ENCODE results near the gene MAPKBP1. TPM values are rescaled to one million over a fixed set of nuclear protein-coding genes. Genes with fewer than 3 reads are reported as not detected.

The MAPKBP1 gene
- total RNA-seq, 1 donor: 61.9 TPM

- no peak for DNase-seq (ENCODE audit: low read depth in 2 of 3, low spot score in 2 of 3)
Measured at GRCh38 chr15:41843571-41843970, 69.3 kb downstream of the MAPKBP1 start.

- no peak for DNase-seq (ENCODE audit: low read depth in 2 of 3, low spot score in 2 of 3)
Measured at GRCh38 chr15:41844814-41845213, 70.5 kb downstream of the MAPKBP1 start.

- no peak for DNase-seq (ENCODE audit: low read depth in 2 of 3, low spot score in 2 of 3)
Measured at GRCh38 chr15:41847206-41847605, 72.9 kb downstream of the MAPKBP1 start.

GRCh38 chr15:41847981-41848380 is 73.7 kb downstream of the MAPKBP1 start:
- DNase-seq (ENCODE audit: low read depth in 2 of 3, low spot score in 2 of 3): no peak

- no peak for DNase-seq (ENCODE audit: low read depth in 2 of 3, low spot score in 2 of 3)
Measured at GRCh38 chr15:41848631-41849030, 74.3 kb downstream of the MAPKBP1 start.

- DNase-seq (ENCODE audit: low read depth in 2 of 3, low spot score in 2 of 3): no peak
Measured at GRCh38 chr15:41849204-41849603, 74.9 kb downstream of the MAPKBP1 start.

- no peak for DNase-seq (ENCODE audit: low read depth in 2 of 3, low spot score in 2 of 3)
Measured at GRCh38 chr15:41849861-41850260, 75.6 kb downstream of the MAPKBP1 start.

GRCh38 chr15:41850482-41851166 is 76.3 kb downstream of the MAPKBP1 start:
- no peak for DNase-seq (ENCODE audit: low read depth in 2 of 3, low spot score in 2 of 3)

GRCh38 chr15:41851167-41851523 is 76.9 kb downstream of the MAPKBP1 start:
- no peak for DNase-seq (ENCODE audit: low read depth in 2 of 3, low spot score in 2 of 3)

GRCh38 chr15:41851755-41852370 is 77.6 kb downstream of the MAPKBP1 start:
- no peak for DNase-seq (ENCODE audit: low read depth in 2 of 3, low spot score in 2 of 3)

GRCh38 chr15:41852736-41853590 is 78.7 kb downstream of the MAPKBP1 start:
- no peak for DNase-seq (ENCODE audit: low read depth in 2 of 3, low spot score in 2 of 3)

GRCh38 chr15:41853831-41854230 is 79.5 kb downstream of the MAPKBP1 start:
- DNase-seq (ENCODE audit: low read depth in 2 of 3, low spot score in 2 of 3): no peak

- DNase-seq (ENCODE audit: low read depth in 2 of 3, low spot score in 2 of 3): no peak
Measured at GRCh38 chr15:41854443-41854842, 80.2 kb downstream of the MAPKBP1 start.

- no peak for DNase-seq (ENCODE audit: low read depth in 2 of 3, low spot score in 2 of 3)
Measured at GRCh38 chr15:41855261-41855961, 81.1 kb downstream of the MAPKBP1 start.

- no peak for DNase-seq (ENCODE audit: low read depth in 2 of 3, low spot score in 2 of 3)
Measured at GRCh38 chr15:41856262-41856661, 82.0 kb downstream of the MAPKBP1 start.

- no peak for DNase-seq (ENCODE audit: low read depth in 2 of 3, low spot score in 2 of 3)
Measured at GRCh38 chr15:41856716-41857115, 82.4 kb downstream of the MAPKBP1 start.

GRCh38 chr15:41857316-41857715 is 83.0 kb downstream of the MAPKBP1 start:
- DNase-seq (ENCODE audit: low read depth in 2 of 3, low spot score in 2 of 3): no peak

GRCh38 chr15:41858756-41859155 is 84.5 kb downstream of the MAPKBP1 start:
- no peak for DNase-seq (ENCODE audit: low read depth in 2 of 3, low spot score in 2 of 3)

GRCh38 chr15:41860049-41860828 is 86.0 kb downstream of the MAPKBP1 start:
- no peak for DNase-seq (ENCODE audit: low read depth in 2 of 3, low spot score in 2 of 3)

GRCh38 chr15:41861736-41862356 is 87.6 kb downstream of the MAPKBP1 start:
- no peak for DNase-seq (ENCODE audit: low read depth in 2 of 3, low spot score in 2 of 3)
